Measurements from ENCODE around the gene CEMIP2. TPM values are rescaled to one million over a fixed set of nuclear protein-coding genes. Genes with fewer than 3 reads are reported as not detected.

The CEMIP2 gene
- total RNA-seq (100 to 1,000 TPM in 2 of 5 donors, 10 to 100 TPM in 3; 82.1 to 285 (median 90.8) TPM), total RNA-seq (128 to 797 (median 249) reads per million in 29 experiments)
- 67.5 TPM for total RNA-seq (2013)

- no peaks in the 10 kb centered on the region for H3K27me3 ChIP-seq (replicated peaks in 1 of 2; ENCODE audit: control insufficient read depth in 2 of 2, extremely low read depth in 1 of 2, insufficient read depth in 2 of 2, low read length in 1 of 2)
- peak within 1 kb of the TSS; percentile 93 to 97 for H3K27ac Mint-ChIP-seq
- peak; percentile 73 to 93 (median 88) for DNase-seq
- peak within 1 kb of the TSS; percentile 95 to 99 (median 98) for H3K4me3 Mint-ChIP-seq
- no peaks in the 10 kb centered on the region for H3K36me3 ChIP-seq (ENCODE audit: control insufficient read depth in 2 of 2, extremely low read depth in 1 of 2, insufficient read depth in 1 of 2, low read length in 1 of 2)
- POLR2A ChIA-PET, result interaction anchor here (0.5 to 3.2 kb wide), 6 partner anchors 14 to 76 kb away, joined by 3 to 13 read pairs (median 8); no protein-coding TSS in a partner anchor
- peak within 1 kb of the TSS; percentile 95 for H3K27ac ChIP-seq (ENCODE audit: low read length)
- H3K9me3 Mint-ChIP-seq, result no peaks in the 10 kb centered on the region
- H3K4me3 ChIP-seq (ENCODE audit: control insufficient read depth in 1 of 2, extremely low read depth in 1 of 2, low read length in 1 of 2), result peak within 1 kb of the TSS; percentile 82 to 97
- CTCF ChIA-PET, result interaction anchor here (0.6 to 2.1 kb wide), 14 partner anchors 9 to 164 kb away, joined by 3 to 12 read pairs (median 3); partner anchors contain the start of genes ABHD17B (in 1 of the 2) and C9orf85 (in 1 of the 2)
- no peaks in the 10 kb centered on the region for H3K27me3 Mint-ChIP-seq
- peaks cover 34 to 39% of the 10 kb centered on the region in 2 experiments for H3K4me1 ChIP-seq (ENCODE audit: control insufficient read depth in 1 of 2, extremely low read depth in 1 of 2, insufficient read depth in 2 of 2, low read length in 2 of 2)
- no peaks in the 10 kb centered on the region for H3K36me3 Mint-ChIP-seq
- under 1% methylated on average over 52 of the region's 86 CpGs for WGBS (ENCODE audit: insufficient coverage)
- peak; percentile 82 to 90 (median 86) for ATAC-seq (replicated peaks in 1 of 4)
- H3K9me3 ChIP-seq, result no peaks in the 10 kb centered on the region
- peaks cover 38 to 52% (median 39%) of the 10 kb centered on the region in 3 donors for H3K4me1 Mint-ChIP-seq
Measured at GRCh38 chr9:71768388-71769174, at the start of gene CEMIP2. CEMIP2 (minus strand) TSS chr9:71768513; CDS start chr9:71750373, 18,140 bp downstream.

GRCh38 chr9:71816916-71817451, 48.7 kb upstream of the CEMIP2 start:
- Histone ChIP-seq H3K36me3 (ENCODE audit: control insufficient read depth in 2 of 2, extremely low read depth in 1 of 2, insufficient read depth in 1 of 2, low read length in 1 of 2) (no peaks in the 10 kb centered on the region), H3K9me3 (no peaks in the 10 kb centered on the region), H3K4me3 (ENCODE audit: control insufficient read depth in 1 of 2, extremely low read depth in 1 of 2, low read length in 1 of 2) (no peak overlapping the region), H3K27ac (ENCODE audit: low read length) (no peak overlapping the region), H3K27me3 (replicated peaks in 1 of 2; ENCODE audit: control insufficient read depth in 2 of 2, extremely low read depth in 1 of 2, insufficient read depth in 2 of 2, low read length in 1 of 2) (no peaks in the 10 kb centered on the region), H3K4me1 (ENCODE audit: control insufficient read depth in 1 of 2, extremely low read depth in 1 of 2, insufficient read depth in 2 of 2, low read length in 2 of 2) (peaks cover 2 to 5% of the 10 kb centered on the region in 2 experiments)
- POLR2A ChIA-PET, result interaction anchor here (0.5 to 1.0 kb wide), 2 partner anchors 50 to 104 kb away, joined by 3 read pairs; no protein-coding TSS in a partner anchor
- Mint-ChIP-seq H3K27ac (peak overlapping the region; percentile 41 to 66), H3K27me3 (peaks cover 0 to 2% of the 10 kb centered on the region in 2 donors), H3K9me3 (no peaks in the 10 kb centered on the region), H3K4me1 (peaks cover 15 to 21% (median 20%) of the 10 kb centered on the region in 3 donors), H3K4me3 (peak overlapping the region in 1 of 3 donors; percentile 39), H3K36me3 (no peaks in the 10 kb centered on the region)
- CTCF ChIA-PET, result interaction anchor here (0.6 to 2.8 kb wide), 16 partner anchors 8 to 1667 kb away, joined by 3 to 15 read pairs (median 3); no protein-coding TSS in a partner anchor
- DNase-seq (no peak), ATAC-seq (replicated peaks in 1 of 4) (no peak)
- WGBS (ENCODE audit: insufficient coverage), result 32% methylated on average over 4 of the region's 9 CpGs

GRCh38 chr9:71814815-71815214, 46.5 kb upstream of the CEMIP2 start:
- no peaks in the 10 kb centered on the region for H3K36me3 ChIP-seq (ENCODE audit: control insufficient read depth in 2 of 2, extremely low read depth in 1 of 2, insufficient read depth in 1 of 2, low read length in 1 of 2)
- peaks cover 0 to 2% of the 10 kb centered on the region in 2 donors for H3K27me3 Mint-ChIP-seq
- ATAC-seq (replicated peaks in 1 of 4), result no peak
- no CpG with 5 or more reads among the region's 3 CpGs for WGBS (ENCODE audit: insufficient coverage)
- no peaks in the 10 kb centered on the region for H3K27me3 ChIP-seq (replicated peaks in 1 of 2; ENCODE audit: control insufficient read depth in 2 of 2, extremely low read depth in 1 of 2, insufficient read depth in 2 of 2, low read length in 1 of 2)
- peaks cover 15 to 21% (median 20%) of the 10 kb centered on the region in 3 donors for H3K4me1 Mint-ChIP-seq
- no peak overlapping the region for H3K27ac Mint-ChIP-seq
- H3K36me3 Mint-ChIP-seq, result no peaks in the 10 kb centered on the region
- H3K4me3 ChIP-seq (ENCODE audit: control insufficient read depth in 1 of 2, extremely low read depth in 1 of 2, low read length in 1 of 2), result no peak overlapping the region
- no peaks in the 10 kb centered on the region for H3K9me3 ChIP-seq
- H3K9me3 Mint-ChIP-seq, result no peaks in the 10 kb centered on the region
- CTCF ChIA-PET, result no interaction called here
- no peak overlapping the region for H3K27ac ChIP-seq (ENCODE audit: low read length)
- H3K4me1 ChIP-seq (ENCODE audit: control insufficient read depth in 1 of 2, extremely low read depth in 1 of 2, insufficient read depth in 2 of 2, low read length in 2 of 2), result peaks cover 2 to 5% of the 10 kb centered on the region in 2 experiments
- H3K4me3 Mint-ChIP-seq, result no peak overlapping the region
- DNase-seq, result no peak
- POLR2A ChIA-PET, result no interaction called here

GRCh38 chr9:71814226-71814625, 45.9 kb upstream of the CEMIP2 start:
- ATAC-seq (replicated peaks in 1 of 4) (no peak), DNase-seq (no peak)
- H3K27me3 ChIP-seq (replicated peaks in 1 of 2; ENCODE audit: control insufficient read depth in 2 of 2, extremely low read depth in 1 of 2, insufficient read depth in 2 of 2, low read length in 1 of 2), result no peaks in the 10 kb centered on the region
- H3K9me3 ChIP-seq, result no peaks in the 10 kb centered on the region
- Mint-ChIP-seq H3K9me3 (no peaks in the 10 kb centered on the region), H3K27me3 (peaks cover 0 to 2% of the 10 kb centered on the region in 2 donors), H3K36me3 (no peaks in the 10 kb centered on the region), H3K4me3 (no peak overlapping the region), H3K27ac (peak overlapping the region in 1 of 2 donors; percentile 18), H3K4me1 (peaks cover 15 to 21% (median 20%) of the 10 kb centered on the region in 3 donors)
- CTCF ChIA-PET, result interaction anchor here in 1 of 2 donors (1.3 kb wide), 1 partner anchor 10 kb away, joined by 6 read pairs; no protein-coding TSS in a partner anchor
- peaks cover 2 to 5% of the 10 kb centered on the region in 2 experiments for H3K4me1 ChIP-seq (ENCODE audit: control insufficient read depth in 1 of 2, extremely low read depth in 1 of 2, insufficient read depth in 2 of 2, low read length in 2 of 2)
- POLR2A ChIA-PET, result interaction anchor here in 1 of 2 donors (0.7 kb wide), 1 partner anchor 49 kb away, joined by 4 read pairs; no protein-coding TSS in a partner anchor
- H3K4me3 ChIP-seq (ENCODE audit: control insufficient read depth in 1 of 2, extremely low read depth in 1 of 2, low read length in 1 of 2), result no peak overlapping the region
- H3K27ac ChIP-seq (ENCODE audit: low read length), result no peak overlapping the region
- WGBS (ENCODE audit: insufficient coverage), result no CpG with 5 or more reads among the region's 3 CpGs
- no peaks in the 10 kb centered on the region for H3K36me3 ChIP-seq (ENCODE audit: control insufficient read depth in 2 of 2, extremely low read depth in 1 of 2, insufficient read depth in 1 of 2, low read length in 1 of 2)

GRCh38 chr9:71812385-71812784, 44.1 kb upstream of the CEMIP2 start:
- 96% methylated on average over 4 of the region's 4 CpGs for WGBS (ENCODE audit: insufficient coverage)
- Mint-ChIP-seq H3K36me3 (no peaks in the 10 kb centered on the region), H3K9me3 (no peaks in the 10 kb centered on the region), H3K27ac (no peak overlapping the region), H3K4me1 (peaks cover 12 to 21% (median 20%) of the 10 kb centered on the region in 3 donors), H3K4me3 (no peak overlapping the region), H3K27me3 (no peaks in the 10 kb centered on the region)
- Histone ChIP-seq H3K27me3 (replicated peaks in 1 of 2; ENCODE audit: control insufficient read depth in 2 of 2, extremely low read depth in 1 of 2, insufficient read depth in 2 of 2, low read length in 1 of 2) (no peaks in the 10 kb centered on the region), H3K4me3 (ENCODE audit: control insufficient read depth in 1 of 2, extremely low read depth in 1 of 2, low read length in 1 of 2) (no peak overlapping the region), H3K4me1 (ENCODE audit: control insufficient read depth in 1 of 2, extremely low read depth in 1 of 2, insufficient read depth in 2 of 2, low read length in 2 of 2) (peaks cover 2 to 5% of the 10 kb centered on the region in 2 experiments), H3K27ac (ENCODE audit: low read length) (no peak overlapping the region), H3K9me3 (no peaks in the 10 kb centered on the region), H3K36me3 (ENCODE audit: control insufficient read depth in 2 of 2, extremely low read depth in 1 of 2, insufficient read depth in 1 of 2, low read length in 1 of 2) (no peaks in the 10 kb centered on the region)
- DNase-seq (no peak), ATAC-seq (replicated peaks in 1 of 4) (no peak)
- ChIA-PET POLR2A (interaction anchor here in 1 of 2 donors (0.6 kb wide), 1 partner anchor 26 kb away, joined by 4 read pairs; no protein-coding TSS in a partner anchor), CTCF (interaction anchor here in 1 of 2 donors (0.6 kb wide), 1 partner anchor 253 kb away, joined by 3 read pairs; no protein-coding TSS in a partner anchor)

GRCh38 chr9:71808068-71808467, 39.8 kb upstream of the CEMIP2 start:
- H3K27me3 Mint-ChIP-seq, result no peaks in the 10 kb centered on the region
- H3K27me3 ChIP-seq (replicated peaks in 1 of 2; ENCODE audit: control insufficient read depth in 2 of 2, extremely low read depth in 1 of 2, insufficient read depth in 2 of 2, low read length in 1 of 2), result no peaks in the 10 kb centered on the region
- H3K27ac ChIP-seq (ENCODE audit: low read length), result no peak overlapping the region
- H3K36me3 ChIP-seq (ENCODE audit: control insufficient read depth in 2 of 2, extremely low read depth in 1 of 2, insufficient read depth in 1 of 2, low read length in 1 of 2), result no peaks in the 10 kb centered on the region
- peaks cover 0 to 3% (median 0%) of the 10 kb centered on the region in 3 donors for H3K9me3 Mint-ChIP-seq
- CTCF ChIA-PET, result interaction anchor here (0.6 to 6.6 kb wide), 5 partner anchors 8 to 217 kb away, joined by 3 to 44 read pairs (median 17); no protein-coding TSS in a partner anchor
- POLR2A ChIA-PET, result interaction anchor here (0.7 to 1.1 kb wide), 2 partner anchors 9 to 62 kb away, joined by 3 read pairs; no protein-coding TSS in a partner anchor
- H3K4me3 ChIP-seq (ENCODE audit: control insufficient read depth in 1 of 2, extremely low read depth in 1 of 2, low read length in 1 of 2), result no peak overlapping the region
- H3K27ac Mint-ChIP-seq, result peak overlapping the region; percentile 23 to 65
- ATAC-seq (replicated peaks in 1 of 4), result no peak
- 100% methylated on average over 1 of the region's 2 CpGs for WGBS (ENCODE audit: insufficient coverage)
- no peak overlapping the region for H3K4me3 Mint-ChIP-seq
- DNase-seq, result no peak
- H3K36me3 Mint-ChIP-seq, result no peaks in the 10 kb centered on the region
- peaks cover 9 to 15% (median 13%) of the 10 kb centered on the region in 3 donors for H3K4me1 Mint-ChIP-seq
- no peaks in the 10 kb centered on the region for H3K9me3 ChIP-seq
- peaks cover 4 to 5% of the 10 kb centered on the region in 2 experiments for H3K4me1 ChIP-seq (ENCODE audit: control insufficient read depth in 1 of 2, extremely low read depth in 1 of 2, insufficient read depth in 2 of 2, low read length in 2 of 2)
